Tibial artery (tissue), 4 donors: ENCODE measurements around the gene PGM5.

Experiments used
- DNase-seq, 2 donors: peaks; one replicate each; pipeline ENCODE4 v3.0.0-alpha.2; 2019
- H3K27ac ChIP-seq, 2 donors: fragments of 200-600 bp; sonication (generic) in 1 of 2; 1 replicate in 1 of 2; 2 replicates in 1 of 2; pipeline ENCODE4 v1.5.1; 2018 to 2019; ENCODE audit warnings: mild to moderate bottlenecking in 1 of 2
- H3K27me3 ChIP-seq, 2 donors: fragments of 200-600 bp; sonication (generic) in 1 of 2; one replicate each; pipeline versions ENCODE4 v1.5.1 to v1.6.0; 2016 to 2019
- H3K36me3 ChIP-seq, 3 donors: fragments of 200-600 bp; sonication (generic) in 2 of 3; one replicate each; pipeline ENCODE4 v1.5.1; 2016 to 2019; ENCODE audit warnings: mild to moderate bottlenecking in 2 of 3
- H3K4me1 ChIP-seq, 4 donors: fragments of 200-600 bp; sonication (generic) in 2 of 4; 1 replicate in 3 of 4; 2 replicates in 1 of 4; pipeline ENCODE4 v1.5.1; 2016 to 2019
- H3K4me3 ChIP-seq, 2 donors: fragments of 200-600 bp; sonication (generic) in 1 of 2; 1 replicate in 1 of 2; 2 replicates in 1 of 2; pipeline ENCODE4 v1.5.1; 2018 to 2019; ENCODE audit warnings: mild to moderate bottlenecking in 2 of 2
- H3K9me3 ChIP-seq, 3 donors: fragments of 200-600 bp; sonication (generic) in 1 of 3; one replicate each; pipeline ENCODE4 v1.5.1; 2016 to 2019
- CTCF ChIP-seq, 2 experiments: fragments of 200-600 bp in 1 of 2; fragments of 450-650 bp in 1 of 2; IDR thresholded peaks; one replicate each; pipeline ENCODE4 v1.5.1; 2017 to 2019; ENCODE audit warnings: antibody characterized with exemption in 2 of 2, mild to moderate bottlenecking in 1 of 2, moderate library complexity in 1 of 2
- intact Hi-C: fragments of 100-400 bp; cut with DNase I; formaldehyde crosslinking; loops from one replicate; pipeline ENCODE4 v1.15.0; 2023; ENCODE audit warnings: low total_unique reads

Gene PGM5

DNA sequence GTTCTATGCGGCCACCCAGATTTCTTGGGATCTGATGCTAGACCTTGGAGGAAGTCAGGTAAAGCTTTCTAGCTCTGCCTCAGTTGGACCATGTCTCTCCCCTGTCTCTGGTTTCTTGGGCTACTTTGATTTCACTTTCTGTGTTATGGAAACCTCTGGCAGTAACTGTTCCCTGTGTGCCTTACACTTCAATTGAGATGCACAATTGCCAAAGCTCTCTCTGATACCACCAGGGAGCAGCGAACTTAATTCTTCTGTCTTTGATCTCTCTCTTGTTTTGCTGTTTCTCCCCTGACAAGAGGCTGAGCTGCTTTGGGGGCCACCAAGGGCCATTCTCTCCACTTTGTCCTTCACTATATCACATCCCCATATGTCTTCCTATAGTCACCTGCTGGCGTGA lies 61.4 kb downstream of the PGM5 start:
- Histone ChIP-seq H3K4me3 (no peak overlapping the region), H3K4me1 (peaks cover 0 to 23% (median 0%) of the 10 kb centered on the region in 4 donors), H3K9me3 (no peaks in the 10 kb centered on the region), H3K27me3 (no peaks in the 10 kb centered on the region), H3K27ac (no peak overlapping the region), H3K36me3 (peaks cover 0 to 5% (median 0%) of the 10 kb centered on the region in 3 donors)
- TF ChIP-seq CTCF (IDR thresholded peaks at IDR 0.05) = no peak
- intact Hi-C loops = no loop called here
- no peak for DNase-seq

DNA sequence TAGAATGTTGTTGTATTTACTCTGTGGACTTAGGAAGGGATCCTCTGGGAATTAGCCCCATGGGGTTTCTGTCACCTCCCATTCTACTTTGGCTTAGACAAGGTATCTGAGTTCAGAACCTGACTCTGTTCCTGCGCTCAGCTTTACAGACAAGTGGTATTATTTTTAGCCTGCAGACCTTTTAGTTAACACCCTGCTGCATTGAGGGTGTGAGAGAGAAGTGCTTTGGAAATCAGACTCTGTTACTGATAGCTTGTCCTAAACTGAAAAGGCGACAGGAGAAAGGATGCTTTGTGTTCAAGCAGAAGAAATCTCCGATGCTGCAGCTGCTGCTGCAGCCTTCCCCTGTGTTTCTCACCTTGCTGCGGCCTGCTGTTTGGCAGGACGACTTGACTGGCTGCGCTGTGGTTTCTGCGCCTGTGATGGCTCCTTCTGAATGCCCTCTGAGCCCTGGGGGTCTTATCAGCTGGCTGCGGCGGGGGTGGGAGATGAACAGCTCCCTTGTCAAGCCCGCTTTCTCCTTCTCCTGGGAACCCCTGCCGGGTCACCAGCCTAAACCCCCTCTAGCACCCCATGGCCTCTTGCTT lies 61.9 kb downstream of the PGM5 start:
- H3K4me1 ChIP-seq = peaks cover 0 to 25% (median 0%) of the 10 kb centered on the region in 4 donors
- H3K27me3 ChIP-seq = no peaks in the 10 kb centered on the region
- no peak for DNase-seq
- peak overlapping the region in 1 of 2 donors; percentile 23 for H3K27ac ChIP-seq
- H3K4me3 ChIP-seq = no peak overlapping the region
- intact Hi-C loops = no loop called here
- peaks cover 0 to 5% (median 0%) of the 10 kb centered on the region in 3 donors for H3K36me3 ChIP-seq
- no peak for TF ChIP-seq CTCF (IDR thresholded peaks at IDR 0.05)
- H3K9me3 ChIP-seq = no peaks in the 10 kb centered on the region

- TF ChIP-seq CTCF (IDR thresholded peaks at IDR 0.05) = no peak
- intact Hi-C loops = no loop called here
- Histone ChIP-seq H3K4me3 (no peak overlapping the region), H3K27me3 (no peaks in the 10 kb centered on the region), H3K27ac (peak overlapping the region in 1 of 2 donors; percentile 18), H3K9me3 (no peaks in the 10 kb centered on the region), H3K4me1 (peaks cover 0 to 30% (median 0%) of the 10 kb centered on the region in 4 donors), H3K36me3 (peaks cover 0 to 5% (median 0%) of the 10 kb centered on the region in 3 donors)
- no peak for DNase-seq
Measured at GRCh38 chr9:68419901-68420300, 63.5 kb downstream of the PGM5 start.

DNA sequence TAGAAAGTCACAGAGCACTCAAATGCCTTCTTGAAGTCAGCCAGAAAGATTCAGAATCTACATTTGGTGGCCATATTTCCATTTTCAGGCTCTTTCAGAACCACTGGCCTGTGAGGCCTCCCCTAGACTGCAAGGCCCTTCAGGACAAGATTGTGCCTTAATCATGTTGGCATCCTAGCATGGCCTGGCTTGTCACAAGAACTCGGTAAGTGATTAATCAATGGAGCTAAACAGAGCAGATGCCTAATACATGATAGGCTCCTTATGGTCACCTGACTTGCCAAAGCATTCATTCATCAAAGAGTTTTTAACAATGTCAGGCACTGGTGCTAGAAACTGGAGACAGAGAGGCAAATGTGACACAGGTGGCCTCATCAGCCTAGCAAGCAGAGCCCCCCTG lies 70.3 kb downstream of the PGM5 start:
- no peak for TF ChIP-seq CTCF (IDR thresholded peaks at IDR 0.05)
- H3K27ac ChIP-seq = peak overlapping the region; percentile 60 to 64
- intact Hi-C loops = no loop called here

DNA sequence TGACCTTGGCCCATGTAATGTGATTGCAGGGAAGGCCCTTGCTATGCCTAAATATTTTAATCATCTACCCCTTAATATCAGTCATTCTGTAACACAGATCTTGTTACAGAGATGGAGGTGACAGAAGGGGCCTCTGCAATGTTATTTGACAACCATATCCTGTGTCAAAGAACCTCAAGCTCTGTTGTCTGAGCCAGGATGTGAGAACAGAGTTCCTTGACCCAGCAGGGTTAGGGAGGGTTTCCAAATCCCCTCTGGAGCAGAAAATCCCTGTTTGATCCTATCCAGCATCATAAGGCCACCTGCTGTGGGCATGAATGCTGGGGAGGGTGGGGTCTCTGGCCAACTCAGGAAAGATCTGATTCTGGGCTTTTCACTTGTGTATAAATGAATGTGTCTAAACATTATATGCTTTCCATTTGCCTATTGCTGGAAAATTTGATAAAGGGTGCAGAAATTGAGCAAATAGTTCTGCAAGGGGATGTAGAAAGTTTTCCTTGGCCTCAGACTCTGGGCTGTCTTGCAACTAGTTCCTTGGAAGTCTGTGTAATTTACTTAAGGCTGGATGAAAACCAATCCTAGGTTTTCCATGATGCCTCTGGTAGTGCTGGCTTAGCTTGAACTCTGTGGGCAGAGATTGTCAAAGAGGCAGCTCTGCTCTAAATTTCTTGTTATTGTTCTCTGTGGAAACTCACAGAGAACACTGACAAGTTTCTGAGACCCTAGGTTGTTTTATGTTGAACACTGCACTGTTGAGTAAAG lies 71.0 kb downstream of the PGM5 start:
- peak overlapping the region; percentile 60 to 64 for H3K27ac ChIP-seq
- TF ChIP-seq CTCF (IDR thresholded peaks at IDR 0.05) = no peak
- no peaks in the 10 kb centered on the region for H3K36me3 ChIP-seq
- H3K4me1 ChIP-seq = peaks cover 0 to 48% (median 18%) of the 10 kb centered on the region in 4 donors
- H3K27me3 ChIP-seq = no peaks in the 10 kb centered on the region
- intact Hi-C loops = no loop called here
- no peak overlapping the region for H3K4me3 ChIP-seq
- DNase-seq = no peak
- no peaks in the 10 kb centered on the region for H3K9me3 ChIP-seq

More for the DNA sequence above, 70.3 kb downstream of the PGM5 start:
- Histone ChIP-seq H3K27me3 (no peaks in the 10 kb centered on the region), H3K36me3 (no peaks in the 10 kb centered on the region), H3K4me1 (peaks cover 0 to 48% (median 17%) of the 10 kb centered on the region in 4 donors), H3K9me3 (no peaks in the 10 kb centered on the region), H3K4me3 (no peak overlapping the region)
- no peak for DNase-seq
